GDM1 (cell line): ENCODE data around the gene DHX58.
A peak's percentile ranks its signal among the peaks of the same experiment; 100 is the strongest.

Experiments
- DNase-seq: peaks from one replicate; lab custom pipeline; 2025; lab: John Stamatoyannopoulos, UW

Gene DHX58

GRCh38 chr17:42110301-42111264, 1.9 kb downstream of the DHX58 start:
- DNase-seq = no peak

- no peak for DNase-seq
Measured at GRCh38 chr17:42109086-42109485, 3.4 kb downstream of the DHX58 start.

GRCh38 chr17:42107597-42108576, 4.6 kb downstream of the DHX58 start:
- peak; percentile 61 for DNase-seq

- DNase-seq = no peak
Measured at GRCh38 chr17:42107124-42107523, 5.4 kb downstream of the DHX58 start.

- DNase-seq = no peak
Measured at GRCh38 chr17:42106009-42106408, 6.5 kb downstream of the DHX58 start.

- no peak for DNase-seq
Measured at GRCh38 chr17:42104264-42104663, 8.2 kb downstream of the DHX58 start.

GRCh38 chr17:42103221-42103954, 9.1 kb downstream of the DHX58 start:
- DNase-seq = no peak

- peak; percentile 41 for DNase-seq
Measured at GRCh38 chr17:42101513-42102292, 10.8 kb downstream of the DHX58 start.

- DNase-seq = no peak
Measured at GRCh38 chr17:42098730-42099399, 13.6 kb downstream of the DHX58 start.

- no peak for DNase-seq
Measured at GRCh38 chr17:42097691-42098631, 14.6 kb downstream of the DHX58 start, which contains the start of gene ZNF385C. Gene ZNF385C, minus strand, starts transcription at chr17:42098473. Its CDS starts 35,417 bp downstream, at chr17:42063056.

GRCh38 chr17:42096360-42097111, 16.0 kb downstream of the DHX58 start:
- no peak for DNase-seq

- no peak for DNase-seq
Measured at GRCh38 chr17:42094375-42095069, 18.0 kb downstream of the DHX58 start.

GRCh38 chr17:42092939-42093338, 19.6 kb downstream of the DHX58 start:
- DNase-seq = no peak

- DNase-seq = no peak
Measured at GRCh38 chr17:42090964-42091790, 21.3 kb downstream of the DHX58 start.

- DNase-seq = no peak
Measured at GRCh38 chr17:42088736-42089135, 23.8 kb downstream of the DHX58 start.

GRCh38 chr17:42087736-42088705, 24.5 kb downstream of the DHX58 start:
- DNase-seq = no peak
